H7 (cell line): ENCODE data around the gene DEFB114. TPM values are rescaled to one million over a fixed set of nuclear protein-coding genes. Genes with fewer than 3 reads are reported as not detected.
"Not testable (repeated sequence)": the region's sequence is repeated elsewhere in the genome, so short reads cannot be mapped to it uniquely, and the experiment has no call there.

Source experiments
- DNase-seq: peaks from one replicate; pipeline ENCODE4 v3.0.0; 2012
- H3K27me3 ChIP-seq: 2 replicates; pipeline ENCODE4 v1.6.0; 2011; ENCODE audit warnings: mild to moderate bottlenecking, low read length; ENCODE audit not compliant: control insufficient read depth, insufficient read depth
- H3K36me3 ChIP-seq: replicated peaks from 2 replicates; pipeline ENCODE4 v1.5.1; 2011; ENCODE audit warnings: low read length; ENCODE audit not compliant: control insufficient read depth, insufficient read depth
- H3K4me3 ChIP-seq: 2 replicates; pipeline ENCODE4 v1.5.1; 2011; ENCODE audit warnings: low read depth, mild to moderate bottlenecking, control low read depth, low read length, moderate library complexity; ENCODE audit not compliant: insufficient read depth
- total RNA-seq: library from RNA; depleted of rRNA; stranded (reverse); fragments of >200 nt; shearing (Covaris generic); gene quantifications from 2 replicates; pipeline ENCODE4 v1.2.3, GENCODE V29; 2014

Gene DEFB114
- total RNA-seq, 1 experiment from 2014 or later: not detected

GRCh38 chr6:49955847-49956246 lies 8.1 kb downstream of the DEFB114 start:
- no peaks in the 10 kb centered on the region for H3K27me3 ChIP-seq
- no peak overlapping the region for H3K4me3 ChIP-seq
- DNase-seq: no peak
- H3K36me3 ChIP-seq: no peaks in the 10 kb centered on the region

GRCh38 chr6:49951926-49952325 lies 12.0 kb downstream of the DEFB114 start:
- Histone ChIP-seq H3K4me3 (no peak overlapping the region), H3K36me3 (no peaks in the 10 kb centered on the region), H3K27me3 (no peaks in the 10 kb centered on the region)
- DNase-seq: no peak

- Histone ChIP-seq H3K4me3 (no peak overlapping the region), H3K36me3 (no peaks in the 10 kb centered on the region), H3K27me3 (no peaks in the 10 kb centered on the region)
Measured at GRCh38 chr6:49950415-49950751, 13.6 kb downstream of the DEFB114 start.

GRCh38 chr6:49949062-49949461 lies 14.9 kb downstream of the DEFB114 start:
- no peaks in the 10 kb centered on the region for H3K27me3 ChIP-seq
- no peak overlapping the region for H3K4me3 ChIP-seq
- DNase-seq: no peak
- no peaks in the 10 kb centered on the region for H3K36me3 ChIP-seq

More at GRCh38 chr6:49950415-49950751, 13.6 kb downstream of the DEFB114 start:
- no peak for DNase-seq

GRCh38 chr6:49946835-49947234 lies 17.1 kb downstream of the DEFB114 start:
- H3K27me3 ChIP-seq: no peaks in the 10 kb centered on the region
- DNase-seq: no peak
- H3K4me3 ChIP-seq: no peak overlapping the region
- no peaks in the 10 kb centered on the region for H3K36me3 ChIP-seq

GRCh38 chr6:49944068-49944467 lies 19.9 kb downstream of the DEFB114 start:
- not testable (repeated sequence) for H3K4me3 ChIP-seq, DNase-seq, H3K27me3 ChIP-seq, H3K36me3 ChIP-seq

GRCh38 chr6:49939993-49940498 lies 23.9 kb downstream of the DEFB114 start:
- no peak for DNase-seq
- no peak overlapping the region for H3K4me3 ChIP-seq

GRCh38 chr6:49937811-49938210 lies 26.2 kb downstream of the DEFB114 start:
- no peak for DNase-seq
- no peak overlapping the region for H3K4me3 ChIP-seq
- no peaks in the 10 kb centered on the region for H3K36me3 ChIP-seq
- no peaks in the 10 kb centered on the region for H3K27me3 ChIP-seq

More at GRCh38 chr6:49939993-49940498, 23.9 kb downstream of the DEFB114 start:
- no peaks in the 10 kb centered on the region for H3K36me3 ChIP-seq
- H3K27me3 ChIP-seq: no peaks in the 10 kb centered on the region

GRCh38 chr6:49937017-49937416 lies 26.9 kb downstream of the DEFB114 start:
- DNase-seq: no peak
- Histone ChIP-seq H3K4me3 (no peak overlapping the region), H3K36me3 (no peaks in the 10 kb centered on the region), H3K27me3 (no peaks in the 10 kb centered on the region)

- Histone ChIP-seq H3K27me3 (no peaks in the 10 kb centered on the region), H3K36me3 (no peaks in the 10 kb centered on the region), H3K4me3 (no peak overlapping the region)
- DNase-seq: no peak
Measured at GRCh38 chr6:49935387-49935786, 28.6 kb downstream of the DEFB114 start.

- Histone ChIP-seq H3K36me3 (no peaks in the 10 kb centered on the region), H3K27me3 (no peaks in the 10 kb centered on the region), H3K4me3 (no peak overlapping the region)
- DNase-seq: no peak
Measured at GRCh38 chr6:49934770-49935169, 29.2 kb downstream of the DEFB114 start.

GRCh38 chr6:49933526-49933925 lies 30.4 kb downstream of the DEFB114 start:
- Histone ChIP-seq H3K36me3 (no peaks in the 10 kb centered on the region), H3K27me3 (no peaks in the 10 kb centered on the region), H3K4me3 (no peak overlapping the region)
- DNase-seq: no peak

- Histone ChIP-seq H3K27me3 (no peaks in the 10 kb centered on the region), H3K36me3 (no peaks in the 10 kb centered on the region), H3K4me3 (no peak overlapping the region)
- no peak for DNase-seq
Measured at GRCh38 chr6:49929340-49929739, 34.6 kb downstream of the DEFB114 start.

GRCh38 chr6:49923826-49924225 lies 40.1 kb downstream of the DEFB114 start:
- no peaks in the 10 kb centered on the region for H3K27me3 ChIP-seq
- no peak overlapping the region for H3K4me3 ChIP-seq
- H3K36me3 ChIP-seq: no peaks in the 10 kb centered on the region
- DNase-seq: peak; percentile 23

- DNase-seq: no peak
- Histone ChIP-seq H3K27me3 (no peaks in the 10 kb centered on the region), H3K4me3 (no peak overlapping the region), H3K36me3 (no peaks in the 10 kb centered on the region)
Measured at GRCh38 chr6:49919935-49920644, 43.9 kb downstream of the DEFB114 start.

GRCh38 chr6:49919261-49919660 lies 44.7 kb downstream of the DEFB114 start:
- Histone ChIP-seq H3K27me3 (no peaks in the 10 kb centered on the region), H3K4me3 (no peak overlapping the region), H3K36me3 (no peaks in the 10 kb centered on the region)
- DNase-seq: no peak
